Endothelial cell of umbilical vein (primary cell): ENCODE results near the gene STARD9. TPM values are rescaled to one million over a fixed set of nuclear protein-coding genes. Genes with fewer than 3 reads are reported as not detected.

Source experiments
- BruUV-seq: library from RNA; stranded (reverse); fragments of 400-500 nt; replicated peaks from 2 replicates; lab custom pipeline; 2021; lab: Mats Ljungman, UMichigan
- CTCF ChIA-PET: fragments of 300-600, 350-600 bp; sonication (Branson Sonifier 250); formaldehyde crosslinking; loops from one replicate; lab custom pipeline; 2021; ENCODE audit warnings: antibody characterized with exemption, inconsistent platforms; lab: Charles Lee
- POLR2A ChIA-PET: fragments of 300-600, 350-600 bp; sonication (Branson Sonifier 250); formaldehyde crosslinking; loops from one replicate; lab custom pipeline; 2021; ENCODE audit warnings: antibody characterized with exemption, inconsistent platforms; lab: Charles Lee
- DNase-seq: peaks from one replicate; pipeline ENCODE4 v3.0.0-alpha.2; 2011; ENCODE audit warnings: low read depth, low spot score
- FAIRE-seq: peaks from 2 replicates; lab custom pipeline; 2011; peaks lifted over from hg19 to GRCh38; lab: Jason Lieb, UNC
- H2AFZ ChIP-seq: 2 replicates; pipeline ENCODE4 v1.6.0; 2012; ENCODE audit warnings: low read depth, low read length, control low read depth, inconsistent platforms
- H3K27ac ChIP-seq: 2 replicates; pipeline ENCODE4 v1.5.1; 2011; ENCODE audit warnings: low read depth, mild to moderate bottlenecking, control low read depth, low read length, moderate library complexity; ENCODE audit not compliant: insufficient read depth
- H3K27me3 ChIP-seq, 2 experiments: 2 replicates each; pipeline versions ENCODE4 v1.6.0 to v1.6.1; 2011; ENCODE audit warnings: low read length in 2 of 2, mixed read lengths in 1 of 2; ENCODE audit not compliant: control insufficient read depth in 2 of 2, insufficient read depth in 2 of 2
- H3K36me3 ChIP-seq, 2 experiments: 2 replicates in 1 of 2; 3 replicates in 1 of 2; pipeline ENCODE4 v1.5.1; 2011; ENCODE audit warnings: low read length in 2 of 2, mild to moderate bottlenecking in 1 of 2, moderate library complexity in 1 of 2; ENCODE audit not compliant: control insufficient read depth in 2 of 2, insufficient read depth in 2 of 2; ENCODE audit errors: extremely low read depth in 1 of 2
- H3K4me1 ChIP-seq: 3 replicates; pipeline ENCODE4 v1.5.1; 2011; ENCODE audit warnings: mild to moderate bottlenecking, low read length; ENCODE audit not compliant: control insufficient read depth, insufficient read depth; ENCODE audit errors: extremely low read depth
- H3K4me2 ChIP-seq: 2 replicates; pipeline ENCODE4 v1.6.1; 2011; ENCODE audit warnings: low read length, control low read depth, mixed read lengths; ENCODE audit not compliant: insufficient read depth
- H3K4me3 ChIP-seq, 3 experiments: fragments of 200-600 bp in 1 of 3; sonication (generic), shearing (Covaris generic) in 1 of 3; replicated peaks in 1 of 3; 2 replicates each; pipeline ENCODE4 v1.5.1; 2011 to 2016; ENCODE audit warnings: control low read depth in 3 of 3, low read length in 3 of 3, mild to moderate bottlenecking in 2 of 3, inconsistent platforms in 1 of 3, low read depth in 1 of 3, moderate library complexity in 1 of 3; ENCODE audit not compliant: insufficient read depth in 1 of 3
- H3K79me2 ChIP-seq: 2 replicates; pipeline ENCODE4 v1.6.0; 2012; ENCODE audit warnings: low read length, inconsistent platforms; ENCODE audit not compliant: control insufficient read depth, insufficient read depth
- H3K9ac ChIP-seq: replicated peaks from 2 replicates; pipeline ENCODE3; 2011; ENCODE audit warnings: low read length, control low read depth; ENCODE audit not compliant: insufficient read depth; ENCODE audit errors: extremely low read depth
- H3K9me1 ChIP-seq: replicated peaks from 3 replicates; pipeline ENCODE4 v1.6.0; 2011; ENCODE audit warnings: mild to moderate bottlenecking, low read length; ENCODE audit not compliant: control insufficient read depth, insufficient read depth; ENCODE audit errors: extremely low read depth
- H3K9me3 ChIP-seq: replicated peaks from 2 replicates; pipeline ENCODE4 v1.5.1; 2012; ENCODE audit warnings: low read length, inconsistent platforms; ENCODE audit not compliant: control insufficient read depth, insufficient read depth
- H4K20me1 ChIP-seq: replicated peaks from 2 replicates; pipeline ENCODE3; 2011; ENCODE audit warnings: mild to moderate bottlenecking, low read length; ENCODE audit not compliant: control insufficient read depth, insufficient read depth; ENCODE audit errors: extremely low read depth
- EZH2 ChIP-seq: IDR thresholded peaks from 2 replicates; pipeline ENCODE4 v1.6.1; 2012; ENCODE audit warnings: borderline replicate concordance, low read depth, mild to moderate bottlenecking, moderate library complexity, low read length, inconsistent platforms; ENCODE audit not compliant: severe bottlenecking
- FOS ChIP-seq: IDR thresholded peaks from 2 replicates; pipeline ENCODE4 v1.6.1; 2011; ENCODE audit warnings: mild to moderate bottlenecking, low read length, moderate library complexity, borderline replicate concordance; ENCODE audit not compliant: insufficient read depth
- GATA2 ChIP-seq: IDR thresholded peaks from 2 replicates; pipeline ENCODE4 v1.7.0; 2011; ENCODE audit warnings: low read depth, mild to moderate bottlenecking, moderate library complexity, mixed read lengths, low read length; ENCODE audit not compliant: insufficient read length, insufficient read depth
- JUN ChIP-seq: IDR thresholded peaks from 2 replicates; pipeline ENCODE4 v1.6.1; 2011; ENCODE audit warnings: borderline replicate concordance, low read depth; ENCODE audit not compliant: insufficient read length, insufficient read depth
- MYC ChIP-seq: IDR thresholded peaks from one replicate; pipeline ENCODE4 v1.6.1; 2011; ENCODE audit warnings: mild to moderate bottlenecking, low read depth, low read length
- POLR2A ChIP-seq: IDR thresholded peaks from 2 replicates; pipeline ENCODE4 v1.6.1; 2012; ENCODE audit warnings: low read depth, mild to moderate bottlenecking, control low read depth, low read length
- POLR2AphosphoS5 ChIP-seq: IDR thresholded peaks from 2 replicates; pipeline ENCODE4 v1.6.1; 2012; ENCODE audit warnings: low read depth, mild to moderate bottlenecking, control low read depth, low read length, moderate library complexity; ENCODE audit not compliant: insufficient read depth
- dilution Hi-C: fragments of 300-500 bp; cut with MboI; formaldehyde crosslinking; loops from one replicate; pipeline ENCODE4 v1.15.0; 2019; ENCODE audit warnings: low sequenced_read_pairs; ENCODE audit not compliant: extremely low pct_ligation_motif_present
- intact Hi-C: fragments of 100-400 bp; cut with micrococcal nuclease; formaldehyde crosslinking; loops from one replicate; pipeline ENCODE4 v1.10.0; 2022
- polyA plus RNA-seq, 4 experiments: library from polyadenylated mRNA; depleted of rRNA in 3 of 4; stranded (reverse) in 3 of 4; unstranded in 1 of 4; fragments of >200 nt; gene quantifications; 2 replicates each; pipeline versions ENCODE4 v1.2.1 to v1.2.3, GENCODE V29; 2011 to 2012; ENCODE audit warnings: missing spikeins in 1 of 4
- total RNA-seq: library from RNA; stranded (reverse); gene quantifications from 2 replicates; pipeline ENCODE4 v1.2.3, GENCODE V29; 2021
- TF ChIP-seq, protein P1 (sequence below): IDR thresholded peaks from 2 replicates; pipeline ENCODE4 v1.6.1; 2011; ENCODE audit not compliant: insufficient read depth, insufficient read length
- TF ChIP-seq, protein P2 (sequence below), 2 donors: IDR thresholded peaks; 1 replicate in 1 of 2; 2 replicates in 1 of 2; pipeline ENCODE4 v1.5.1; 2011; ENCODE audit warnings: low read length in 2 of 2, mild to moderate bottlenecking in 2 of 2, moderate library complexity in 2 of 2, control low read depth in 1 of 2, inconsistent platforms in 1 of 2, low read depth in 1 of 2; ENCODE audit not compliant: insufficient read depth in 1 of 2; ENCODE audit errors: extremely low read depth in 1 of 2

Gene STARD9
- total and polyA plus RNA-seq, 2 donors (not counting 3 experiments of a cell fraction or from before 2014, with no cell fraction given): 4.6 to 17.5 TPM

DNA sequence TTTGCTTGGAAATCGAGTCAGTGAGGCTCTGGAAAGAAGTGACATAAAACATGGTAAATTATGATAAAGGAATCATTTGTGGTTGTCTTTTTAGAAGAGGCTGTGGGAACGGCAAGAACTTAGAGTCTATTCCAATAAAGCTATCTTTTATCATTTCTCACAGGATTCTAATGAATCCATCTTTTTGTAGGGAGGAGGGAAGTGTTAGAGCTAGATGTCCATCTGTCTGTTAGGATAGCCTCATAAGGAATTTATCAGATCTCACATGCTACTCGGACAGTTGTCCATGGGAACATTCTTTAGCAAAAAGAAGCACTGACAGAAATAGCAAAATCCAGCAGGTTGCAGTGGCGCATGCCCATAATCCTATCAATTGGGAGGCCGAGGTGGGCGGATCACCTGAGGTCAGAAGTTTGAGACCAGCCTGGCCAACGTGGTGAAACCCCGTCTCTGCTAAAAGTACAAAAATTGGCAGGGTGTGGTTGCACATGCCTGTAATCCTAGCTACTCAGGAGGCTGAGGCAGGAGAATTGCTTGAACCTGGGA lies 37.0 kb downstream of the STARD9 start:
- no peak overlapping the region for H3K4me2 ChIP-seq
- ChIA-PET CTCF (interaction anchor here (0.6 to 1.2 kb wide), 3 partner anchors 12 to 432 kb away, joined by 3 read pairs; no protein-coding TSS in a partner anchor), POLR2A (no interaction called here)
- DNase-seq (no peak), FAIRE-seq (no peak)
- H4K20me1 ChIP-seq: no peaks in the 10 kb centered on the region
- no peaks in the 10 kb centered on the region for H3K27me3 ChIP-seq
- H3K27ac ChIP-seq: no peak overlapping the region
- no peak overlapping the region for H3K9ac ChIP-seq
- BruUV-seq: no TSS peak
- H3K4me1 ChIP-seq: no peaks in the 10 kb centered on the region
- H3K9me3 ChIP-seq: no peaks in the 10 kb centered on the region
- no peak overlapping the region for H3K4me3 ChIP-seq
- TF ChIP-seq, protein P1, sequence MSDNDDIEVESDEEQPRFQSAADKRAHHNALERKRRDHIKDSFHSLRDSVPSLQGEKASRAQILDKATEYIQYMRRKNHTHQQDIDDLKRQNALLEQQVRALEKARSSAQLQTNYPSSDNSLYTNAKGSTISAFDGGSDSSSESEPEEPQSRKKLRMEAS: no peak
- TF ChIP-seq FOS (no peak), JUN (no peak), MYC (no peak), POLR2A (no peak), EZH2 (no peak), GATA2 (no peak), POLR2AphosphoS5 (no peak)
- TF ChIP-seq, protein P2, sequence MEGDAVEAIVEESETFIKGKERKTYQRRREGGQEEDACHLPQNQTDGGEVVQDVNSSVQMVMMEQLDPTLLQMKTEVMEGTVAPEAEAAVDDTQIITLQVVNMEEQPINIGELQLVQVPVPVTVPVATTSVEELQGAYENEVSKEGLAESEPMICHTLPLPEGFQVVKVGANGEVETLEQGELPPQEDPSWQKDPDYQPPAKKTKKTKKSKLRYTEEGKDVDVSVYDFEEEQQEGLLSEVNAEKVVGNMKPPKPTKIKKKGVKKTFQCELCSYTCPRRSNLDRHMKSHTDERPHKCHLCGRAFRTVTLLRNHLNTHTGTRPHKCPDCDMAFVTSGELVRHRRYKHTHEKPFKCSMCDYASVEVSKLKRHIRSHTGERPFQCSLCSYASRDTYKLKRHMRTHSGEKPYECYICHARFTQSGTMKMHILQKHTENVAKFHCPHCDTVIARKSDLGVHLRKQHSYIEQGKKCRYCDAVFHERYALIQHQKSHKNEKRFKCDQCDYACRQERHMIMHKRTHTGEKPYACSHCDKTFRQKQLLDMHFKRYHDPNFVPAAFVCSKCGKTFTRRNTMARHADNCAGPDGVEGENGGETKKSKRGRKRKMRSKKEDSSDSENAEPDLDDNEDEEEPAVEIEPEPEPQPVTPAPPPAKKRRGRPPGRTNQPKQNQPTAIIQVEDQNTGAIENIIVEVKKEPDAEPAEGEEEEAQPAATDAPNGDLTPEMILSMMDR (IDR thresholded peaks at IDR 0.05; ENCODE audit: extremely low read depth in 1 of 2, insufficient read depth in 1 of 2, low read depth in 1 of 2, low read length in 2 of 2): no peak
- no peaks in the 10 kb centered on the region for H3K79me2 ChIP-seq
- no peaks in the 10 kb centered on the region for H3K36me3 ChIP-seq
- intact Hi-C loops: no loop called here
- H2AFZ ChIP-seq: no peak overlapping the region
- no peaks in the 10 kb centered on the region for H3K9me1 ChIP-seq
- dilution Hi-C loops: no loop called here
